Ascending aorta (tissue), 2 donors: ENCODE measurements around the gene CXCR4. TPM values are rescaled to one million over a fixed set of nuclear protein-coding genes. Genes with fewer than 3 reads are reported as not detected.

Source experiments
- DNase-seq, 2 donors: peaks; one replicate each; pipeline ENCODE4 v3.0.0-alpha.2; 2019; ENCODE audit warnings: low spot score in 2 of 2
- H3K27ac ChIP-seq, 2 donors: fragments of 200-600 bp; sonication (generic); one replicate each; pipeline ENCODE4 v1.5.1; 2016 to 2017; ENCODE audit warnings: mild to moderate bottlenecking in 1 of 2
- H3K27me3 ChIP-seq: fragments of 200-600 bp; sonication (generic); one replicate; pipeline ENCODE4 v1.5.1; 2017
- H3K36me3 ChIP-seq, 2 donors: fragments of 200-600 bp; sonication (generic); one replicate each; pipeline ENCODE4 v1.5.1; 2016
- H3K4me1 ChIP-seq, 2 donors: fragments of 200-600 bp; sonication (generic); one replicate each; pipeline ENCODE4 v1.5.1; 2016 to 2017; ENCODE audit warnings: mild to moderate bottlenecking in 1 of 2
- H3K4me3 ChIP-seq, 2 donors: fragments of 200-600 bp; sonication (generic); one replicate each; pipeline ENCODE4 v1.5.1; 2016 to 2017; ENCODE audit warnings: mild to moderate bottlenecking in 1 of 2
- H3K9me3 ChIP-seq, 2 donors: fragments of 200-600 bp; sonication (generic); one replicate each; pipeline ENCODE4 v1.5.1; 2016
- CTCF ChIP-seq, 3 experiments: fragments of 200-600 bp in 2 of 3; fragments of 450-650 bp in 1 of 3; sonication (generic) in 2 of 3; IDR thresholded peaks; one replicate each; pipeline ENCODE4 v1.5.1; 2016 to 2019; ENCODE audit warnings: antibody characterized with exemption in 3 of 3, mild to moderate bottlenecking in 1 of 3, moderate library complexity in 1 of 3
- intact Hi-C: fragments of 100-400 bp; cut with DNase I; formaldehyde crosslinking; loops from one replicate; pipeline ENCODE4 v1.15.1; 2023
- total RNA-seq: library from RNA; depleted of rRNA; stranded (reverse); fragments of >200 nt; gene quantifications from one replicate; pipeline ENCODE4 v1.1.0, GENCODE V29; 2016

CXCR4 gene
- total RNA-seq, 1 donor from 2014 or later: 15.5 TPM

GRCh38 chr2:136128366-136128765 lies 10.4 kb upstream of the CXCR4 start:
- no peak for DNase-seq
- Histone ChIP-seq H3K4me3 (no peak overlapping the region), H3K36me3 (no peaks in the 10 kb centered on the region), H3K9me3 (no peaks in the 10 kb centered on the region), H3K27me3 (no peaks in the 10 kb centered on the region), H3K4me1 (no peaks in the 10 kb centered on the region), H3K27ac (no peak overlapping the region)
- no peak for TF ChIP-seq CTCF (IDR thresholded peaks at IDR 0.05)
- intact Hi-C loops: no loop called here

GRCh38 chr2:136127356-136127755 lies 9.4 kb upstream of the CXCR4 start:
- Histone ChIP-seq H3K36me3 (no peaks in the 10 kb centered on the region), H3K27ac (no peak overlapping the region), H3K4me3 (no peak overlapping the region), H3K27me3 (no peaks in the 10 kb centered on the region), H3K9me3 (no peaks in the 10 kb centered on the region), H3K4me1 (no peaks in the 10 kb centered on the region)
- DNase-seq: no peak
- no peak for TF ChIP-seq CTCF (IDR thresholded peaks at IDR 0.05)
- intact Hi-C loops: no loop called here

GRCh38 chr2:136126421-136126926 lies 8.5 kb upstream of the CXCR4 start:
- Histone ChIP-seq H3K9me3 (no peaks in the 10 kb centered on the region), H3K4me1 (no peaks in the 10 kb centered on the region), H3K36me3 (no peaks in the 10 kb centered on the region), H3K27ac (no peak overlapping the region), H3K27me3 (no peaks in the 10 kb centered on the region), H3K4me3 (no peak overlapping the region)
- TF ChIP-seq CTCF (IDR thresholded peaks at IDR 0.05): no peak
- intact Hi-C loops: no loop called here
- DNase-seq: no peak

- no peak for TF ChIP-seq CTCF (IDR thresholded peaks at IDR 0.05)
- DNase-seq: no peak
- H3K36me3 ChIP-seq: no peaks in the 10 kb centered on the region
- no peaks in the 10 kb centered on the region for H3K4me1 ChIP-seq
- no peaks in the 10 kb centered on the region for H3K9me3 ChIP-seq
- H3K27ac ChIP-seq: no peak overlapping the region
- H3K27me3 ChIP-seq: no peaks in the 10 kb centered on the region
- no peak overlapping the region for H3K4me3 ChIP-seq
- intact Hi-C loops: no loop called here
These were observed 8.1 kb upstream of the CXCR4 start for GRCh38 chr2:136126021-136126420.

- peaks cover 2% of the 10 kb centered on the region for H3K27me3 ChIP-seq
- H3K36me3 ChIP-seq: no peaks in the 10 kb centered on the region
- no peak for DNase-seq
- intact Hi-C loops: no loop called here
- no peak overlapping the region for H3K4me3 ChIP-seq
- no peaks in the 10 kb centered on the region for H3K9me3 ChIP-seq
- TF ChIP-seq CTCF (IDR thresholded peaks at IDR 0.05): no peak
- H3K27ac ChIP-seq: no peak overlapping the region
- no peaks in the 10 kb centered on the region for H3K4me1 ChIP-seq
These were observed 7.3 kb upstream of the CXCR4 start for GRCh38 chr2:136125236-136125635.

- DNase-seq: no peak
- no peaks in the 10 kb centered on the region for H3K36me3 ChIP-seq
- no peaks in the 10 kb centered on the region for H3K9me3 ChIP-seq
- no peak overlapping the region for H3K27ac ChIP-seq
- H3K27me3 ChIP-seq: peaks cover 4% of the 10 kb centered on the region
- no peaks in the 10 kb centered on the region for H3K4me1 ChIP-seq
- no peak overlapping the region for H3K4me3 ChIP-seq
- TF ChIP-seq CTCF (IDR thresholded peaks at IDR 0.05): no peak
- intact Hi-C loops: no loop called here
These were observed 6.9 kb upstream of the CXCR4 start for GRCh38 chr2:136124805-136125204.
